Nephron (organoid): ENCODE data around the gene MAGI1.

Experiments
- H3K27ac Mint-ChIP-seq, 3 experiments: 2 replicates each; pipeline ENCODE4 v1.8.0; 2020; ENCODE audit warnings: mixed read lengths in 3 of 3, mild to moderate bottlenecking in 2 of 3, moderate library complexity in 1 of 3
- H3K27me3 Mint-ChIP-seq: 2 replicates; pipeline ENCODE4 v1.8.0; 2021; ENCODE audit warnings: low read depth, mild to moderate bottlenecking, moderate library complexity, mixed read lengths
- H3K36me3 Mint-ChIP-seq: 2 replicates; pipeline ENCODE4 v1.8.0; 2020; ENCODE audit warnings: low read depth, mixed read lengths
- H3K4me1 Mint-ChIP-seq: 2 replicates; pipeline ENCODE4 v1.8.0; 2020; ENCODE audit warnings: mixed read lengths
- H3K4me3 Mint-ChIP-seq, 3 experiments: 2 replicates each; pipeline ENCODE4 v1.8.0; 2020; ENCODE audit warnings: mild to moderate bottlenecking in 3 of 3, mixed read lengths in 3 of 3, moderate library complexity in 2 of 3
- H3K9me3 Mint-ChIP-seq: 2 replicates; pipeline ENCODE4 v1.8.0; 2020; ENCODE audit warnings: mixed read lengths
- CTCF ChIP-seq, 3 experiments: fragments of 200-600 bp; sonication (generic); IDR thresholded peaks; one replicate each; pipeline ENCODE4 v1.5.0; 2021; ENCODE audit warnings: antibody characterized with exemption in 3 of 3; ENCODE audit not compliant: unreplicated experiment in 3 of 3

Gene MAGI1

GRCh38 chr3:65466300-65466988, 572.3 kb downstream of the MAGI1 start:
- Mint-ChIP-seq H3K4me3 (no peak overlapping the region), H3K27me3 (no peaks in the 10 kb centered on the region)

GRCh38 chr3:65449841-65450428, 588.8 kb downstream of the MAGI1 start:
- no peak overlapping the region for H3K4me3 Mint-ChIP-seq
- no peak for TF ChIP-seq CTCF (IDR thresholded peaks at IDR 0.05; ENCODE audit: unreplicated experiment in 3 of 3)
- H3K9me3 Mint-ChIP-seq = no peaks in the 10 kb centered on the region
- no peaks in the 10 kb centered on the region for H3K36me3 Mint-ChIP-seq
- no peak overlapping the region for H3K27ac Mint-ChIP-seq
- no peaks in the 10 kb centered on the region for H3K4me1 Mint-ChIP-seq
- no peaks in the 10 kb centered on the region for H3K27me3 Mint-ChIP-seq

More at GRCh38 chr3:65466300-65466988, 572.3 kb downstream of the MAGI1 start:
- H3K27ac Mint-ChIP-seq = no peak overlapping the region
- peaks cover 28% of the 10 kb centered on the region for H3K36me3 Mint-ChIP-seq
- peaks cover 16% of the 10 kb centered on the region for H3K9me3 Mint-ChIP-seq
- no peak for TF ChIP-seq CTCF (IDR thresholded peaks at IDR 0.05; ENCODE audit: unreplicated experiment in 3 of 3)
- no peaks in the 10 kb centered on the region for H3K4me1 Mint-ChIP-seq

- Mint-ChIP-seq H3K9me3 (no peaks in the 10 kb centered on the region), H3K36me3 (no peaks in the 10 kb centered on the region), H3K4me1 (no peaks in the 10 kb centered on the region), H3K27me3 (no peaks in the 10 kb centered on the region), H3K27ac (no peak overlapping the region), H3K4me3 (no peak overlapping the region)
- TF ChIP-seq CTCF (IDR thresholded peaks at IDR 0.05; ENCODE audit: unreplicated experiment in 3 of 3) = no peak
These were observed 590.6 kb downstream of the MAGI1 start for GRCh38 chr3:65448120-65448519.

- Mint-ChIP-seq H3K4me1 (no peaks in the 10 kb centered on the region), H3K27ac (no peak overlapping the region), H3K9me3 (no peaks in the 10 kb centered on the region), H3K27me3 (no peaks in the 10 kb centered on the region), H3K36me3 (no peaks in the 10 kb centered on the region), H3K4me3 (no peak overlapping the region)
- no peak for TF ChIP-seq CTCF (IDR thresholded peaks at IDR 0.05; ENCODE audit: unreplicated experiment in 3 of 3)
These were observed 593.0 kb downstream of the MAGI1 start for GRCh38 chr3:65445573-65446169.

GRCh38 chr3:65444447-65444815, 594.3 kb downstream of the MAGI1 start:
- H3K36me3 Mint-ChIP-seq = peaks cover 4% of the 10 kb centered on the region
- H3K4me3 Mint-ChIP-seq = no peak overlapping the region
- no peak for TF ChIP-seq CTCF (IDR thresholded peaks at IDR 0.05; ENCODE audit: unreplicated experiment in 3 of 3)
- no peaks in the 10 kb centered on the region for H3K9me3 Mint-ChIP-seq
- peaks cover 4% of the 10 kb centered on the region for H3K4me1 Mint-ChIP-seq
- no peaks in the 10 kb centered on the region for H3K27me3 Mint-ChIP-seq
- H3K27ac Mint-ChIP-seq = no peak overlapping the region
